HepG2 (cell line): ENCODE measurements around the gene SERPINA9. TPM values are rescaled to one million over a fixed set of nuclear protein-coding genes. Genes with fewer than 3 reads are reported as not detected.

Source experiments
- ARID5B ChIP-seq: IDR thresholded peaks from 2 replicates; pipeline ENCODE4 v1.4.0; 2020; ENCODE audit warnings: mild to moderate bottlenecking, missing genetic modification reagents
- ARNTL ChIP-seq: sonication (generic); formaldehyde crosslinking; IDR thresholded peaks from 2 replicates; pipeline ENCODE4 v1.4.0; 2020; ENCODE audit warnings: mild to moderate bottlenecking, missing genetic modification reagents
- DZIP1 ChIP-seq: sonication (generic); formaldehyde crosslinking; IDR thresholded peaks from 2 replicates; pipeline ENCODE4 v1.5.0; 2020; ENCODE audit warnings: mild to moderate bottlenecking, missing genetic modification reagents
- EHMT2 ChIP-seq: fragments of 200-600 bp; sonication (generic); IDR thresholded peaks from 2 replicates; pipeline ENCODE4 v1.7.0; 2017; ENCODE audit warnings: antibody characterized with exemption, low read depth, low read length, borderline replicate concordance
- FOSL2 ChIP-seq: sonication (generic); formaldehyde crosslinking; IDR thresholded peaks from 2 replicates; pipeline ENCODE4 v1.4.0; 2020; ENCODE audit warnings: missing genetic modification reagents
- IRF9 ChIP-seq: sonication (generic); formaldehyde crosslinking; IDR thresholded peaks from 2 replicates; pipeline ENCODE4 v1.8.0; 2022; ENCODE audit warnings: missing genetic modification reagents, mild to moderate bottlenecking, borderline replicate concordance
- ZIK1 ChIP-seq: sonication (generic); formaldehyde crosslinking; IDR thresholded peaks from 2 replicates; pipeline ENCODE4 v1.5.0; 2020; ENCODE audit warnings: mild to moderate bottlenecking, low read depth, missing genetic modification reagents, borderline replicate concordance
- ZNF225 ChIP-seq: sonication (generic); formaldehyde crosslinking; IDR thresholded peaks from 2 replicates; pipeline ENCODE4 v1.4.0; 2020; ENCODE audit warnings: mild to moderate bottlenecking, missing genetic modification reagents
- ZNF331 ChIP-seq: sonication (generic); formaldehyde crosslinking; IDR thresholded peaks from 2 replicates; pipeline ENCODE4 v1.4.0; 2020; ENCODE audit warnings: missing genetic modification reagents
- ZNF687 ChIP-seq: sonication (generic); formaldehyde crosslinking; IDR thresholded peaks from 2 replicates; pipeline ENCODE4 v1.5.1; 2020; ENCODE audit warnings: mild to moderate bottlenecking, missing genetic modification reagents, moderate library complexity
- ZNF816 ChIP-seq: sonication (generic); formaldehyde crosslinking; IDR thresholded peaks from 2 replicates; pipeline ENCODE4 v1.8.0; 2022; ENCODE audit warnings: missing genetic modification reagents, mild to moderate bottlenecking, borderline replicate concordance
- ZNF891 ChIP-seq: sonication (generic); formaldehyde crosslinking; IDR thresholded peaks from 2 replicates; pipeline ENCODE4 v1.5.0; 2020; ENCODE audit warnings: mild to moderate bottlenecking, missing genetic modification reagents
- ZXDC ChIP-seq: sonication (generic); formaldehyde crosslinking; IDR thresholded peaks from 2 replicates; pipeline ENCODE4 v1.5.0; 2020; ENCODE audit warnings: mild to moderate bottlenecking, missing genetic modification reagents
- polyA plus RNA-seq, 8 experiments: library from polyadenylated mRNA; depleted of rRNA in 3 of 8; stranded (reverse) in 7 of 8; unstranded in 1 of 8; fragments of >200 nt; fragmentation: Illumina TruSeq in 4 of 8; extraction: Trizol in 4 of 8; gene quantifications; 2 replicates each; pipeline versions ENCODE4 v1.2.1 to v1.2.3, GENCODE V29; 2011 to 2016; ENCODE audit warnings: low read depth in 4 of 8, missing spikeins in 1 of 8, mixed read lengths in 1 of 8; ENCODE audit not compliant: insufficient read depth in 1 of 8
- total RNA-seq, 5 experiments: library from RNA; depleted of rRNA; stranded (reverse); fragments of >200 nt; fragmentation: Illumina TruSeq; extraction: Trizol; gene quantifications; 2 replicates each; pipeline ENCODE4 v1.2.3, GENCODE V29; 2016; ENCODE audit warnings: low read depth in 1 of 5

Gene SERPINA9
- total and polyA plus RNA-seq, 2 of the 13 experiments (the other 11 are each of a cell fraction or from before 2014, with no cell fraction given), result 0.21 TPM; not detected in 1

- TF ChIP-seq DZIP1, result no peak
- no peak for TF ChIP-seq ZNF225 (CRISPR knock-in tag)
- TF ChIP-seq ZNF331, result peak; percentile 82; the same call in 1 of the 2 replicates
- no peak for TF ChIP-seq ZNF816 (CRISPR knock-in tag)
- TF ChIP-seq EHMT2, result peak; percentile 77; the same call in 1 of the 2 replicates
- no peak for TF ChIP-seq ZXDC (CRISPR knock-in tag)
- no peak for TF ChIP-seq ZNF891 (CRISPR knock-in tag)
- TF ChIP-seq IRF9, result no peak
- TF ChIP-seq ZIK1 (CRISPR knock-in tag), result 0 out of 2 replicates have a peak, but pooled peaks have one; percentile 13
- peak; percentile 94 for TF ChIP-seq ARID5B (CRISPR knock-in tag)
- peak; percentile 47; the same call in 1 of the 2 replicates for TF ChIP-seq ARNTL (CRISPR knock-in tag)
- peak; percentile 95 for TF ChIP-seq ZNF687 (CRISPR knock-in tag)
- peak; percentile 70 for TF ChIP-seq FOSL2 (CRISPR knock-in tag)
Measured at GRCh38 chr14:94522115-94522724, 46.2 kb upstream of the SERPINA9 start (continued).
